ENCODE results near the gene IGSF9B. TPM values are rescaled to one million over a fixed set of nuclear protein-coding genes. Genes with fewer than 3 reads are reported as not detected.

Gene IGSF9B
- total RNA-seq, 1 donor from 2014 or later = 2.0 TPM

GRCh38 chr11:133969112-133969511 is 12.3 kb upstream of the IGSF9B start:
- no peaks in the 10 kb centered on the region for H3K9me3 Mint-ChIP-seq
- H3K36me3 Mint-ChIP-seq (ENCODE audit: low read depth) = no peaks in the 10 kb centered on the region
- intact Hi-C loops (cut with micrococcal nuclease) = no loop called here
- ATAC-seq (ENCODE audit: low read depth) = no peak
- no peak for DNase-seq
- TF ChIP-seq CTCF (IDR thresholded peaks at IDR 0.05) = no peak
- ChIA-PET POLR2A (no interaction called here), CTCF (no interaction called here)
- H3K27ac Mint-ChIP-seq = no peak overlapping the region
- H3K4me1 Mint-ChIP-seq = no peaks in the 10 kb centered on the region
- H3K27me3 Mint-ChIP-seq = peaks cover 40% of the 10 kb centered on the region
- no peak overlapping the region for H3K4me3 Mint-ChIP-seq

- intact Hi-C loops (cut with micrococcal nuclease) = no loop called here
- CTCF ChIA-PET = no interaction called here
- ATAC-seq (ENCODE audit: low read depth) (no peak), DNase-seq (no peak)
- Mint-ChIP-seq H3K36me3 (ENCODE audit: low read depth) (no peaks in the 10 kb centered on the region), H3K4me1 (no peaks in the 10 kb centered on the region), H3K9me3 (no peaks in the 10 kb centered on the region), H3K27me3 (peaks cover 43% of the 10 kb centered on the region), H3K27ac (no peak overlapping the region), H3K4me3 (no peak overlapping the region)
- POLR2A ChIA-PET = no interaction called here
- no peak for TF ChIP-seq CTCF (IDR thresholded peaks at IDR 0.05)
These were observed 11.5 kb upstream of the IGSF9B start for GRCh38 chr11:133968300-133968699.

- DNase-seq (no peak), ATAC-seq (ENCODE audit: low read depth) (no peak)
- intact Hi-C loops (cut with micrococcal nuclease) = no loop called here
- Mint-ChIP-seq H3K4me3 (peak overlapping the region; percentile 26), H3K4me1 (no peaks in the 10 kb centered on the region), H3K27me3 (peaks cover 43% of the 10 kb centered on the region), H3K9me3 (no peaks in the 10 kb centered on the region), H3K27ac (no peak overlapping the region), H3K36me3 (ENCODE audit: low read depth) (no peaks in the 10 kb centered on the region)
- ChIA-PET POLR2A (no interaction called here), CTCF (no interaction called here)
- no peak for TF ChIP-seq CTCF (IDR thresholded peaks at IDR 0.05)
These were observed 11.0 kb upstream of the IGSF9B start for GRCh38 chr11:133967599-133968238.

- ChIA-PET POLR2A (no interaction called here), CTCF (no interaction called here)
- H3K4me3 Mint-ChIP-seq = peak overlapping the region; percentile 26
- H3K36me3 Mint-ChIP-seq (ENCODE audit: low read depth) = no peaks in the 10 kb centered on the region
- H3K27ac Mint-ChIP-seq = no peak overlapping the region
- no peak for TF ChIP-seq CTCF (IDR thresholded peaks at IDR 0.05)
- H3K27me3 Mint-ChIP-seq = peaks cover 43% of the 10 kb centered on the region
- DNase-seq (no peak), ATAC-seq (ENCODE audit: low read depth) (no peak)
- no peaks in the 10 kb centered on the region for H3K9me3 Mint-ChIP-seq
- H3K4me1 Mint-ChIP-seq = no peaks in the 10 kb centered on the region
- intact Hi-C loops (cut with micrococcal nuclease) = no loop called here
These were observed 10.3 kb upstream of the IGSF9B start for GRCh38 chr11:133966921-133967598.

GRCh38 chr11:133966172-133966651 is 9.4 kb upstream of the IGSF9B start:
- no peak for ATAC-seq (ENCODE audit: low read depth)
- CTCF ChIA-PET = no interaction called here
- TF ChIP-seq CTCF (IDR thresholded peaks at IDR 0.05) = no peak
- intact Hi-C loops (cut with micrococcal nuclease) = no loop called here
- no peaks in the 10 kb centered on the region for H3K36me3 Mint-ChIP-seq (ENCODE audit: low read depth)
- H3K4me1 Mint-ChIP-seq = no peaks in the 10 kb centered on the region
- no peak overlapping the region for H3K27ac Mint-ChIP-seq
- peaks cover 43% of the 10 kb centered on the region for H3K27me3 Mint-ChIP-seq
- POLR2A ChIA-PET = no interaction called here
- no peak for DNase-seq
- no peak overlapping the region for H3K4me3 Mint-ChIP-seq
- no peaks in the 10 kb centered on the region for H3K9me3 Mint-ChIP-seq
